GM12891 (cell line): Measurements from ENCODE around the gene TPGS2.

Experiments
- POLR2A ChIP-seq: IDR thresholded peaks from 2 replicates; pipeline ENCODE4 v1.6.1; 2011; ENCODE audit warnings: low read depth, low read length, control low read depth
- POLR2AphosphoS5 ChIP-seq: IDR thresholded peaks from 2 replicates; pipeline ENCODE4 v1.6.1; 2011; ENCODE audit warnings: low read depth, low read length, control low read depth

- no peak for TF ChIP-seq POLR2A
- TF ChIP-seq POLR2AphosphoS5: no peak
Observed at GRCh38 chr18:36758623-36759022, 70.2 kb downstream of the TPGS2 start.
